ENCODE results near the gene UBA6.
"Not testable (repeated sequence)": the region's sequence is repeated elsewhere in the genome, so short reads cannot be mapped to it uniquely, and the experiment has no call there.

Gene UBA6

DNA sequence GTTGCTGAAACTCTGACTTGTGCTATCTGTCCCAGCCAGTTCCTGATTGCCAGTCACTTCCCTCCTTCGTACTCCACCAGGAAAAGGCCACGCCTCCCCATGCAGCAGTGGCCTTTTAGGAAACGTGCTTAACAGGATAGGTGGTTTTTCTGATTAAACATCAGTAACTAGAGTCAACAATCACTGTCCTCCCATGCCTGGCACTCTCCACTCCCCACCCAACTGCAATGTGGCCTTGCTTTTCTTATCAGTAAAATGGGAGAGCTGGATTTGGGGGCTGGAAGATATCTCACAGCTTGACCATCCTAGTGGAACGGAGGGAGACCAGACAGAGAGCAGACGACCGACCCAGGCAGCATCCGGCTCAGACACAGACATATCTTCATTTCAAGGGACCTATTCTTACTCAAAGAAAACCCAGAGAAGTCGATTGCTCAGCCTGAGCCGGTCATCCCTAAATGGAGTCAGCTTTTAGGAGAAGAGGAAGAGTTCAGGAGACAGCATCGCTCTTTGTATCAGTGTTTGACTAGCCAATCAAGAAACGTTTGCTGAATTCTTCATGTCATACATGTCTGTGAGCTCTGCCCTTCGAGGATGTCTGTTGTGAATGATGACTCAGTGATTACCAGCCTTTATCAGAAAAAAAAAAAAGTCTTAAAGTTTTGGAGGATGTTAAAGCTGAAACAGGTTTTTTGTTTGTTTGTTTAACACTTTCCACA lies 12.7 kb upstream of the UBA6 start:
- no peak for DNase-seq (ENCODE audit: low spot score)

GRCh38 chr4:67712650-67713528 lies 11.9 kb upstream of the UBA6 start:
- DNase-seq (ENCODE audit: low spot score), result no peak

DNA sequence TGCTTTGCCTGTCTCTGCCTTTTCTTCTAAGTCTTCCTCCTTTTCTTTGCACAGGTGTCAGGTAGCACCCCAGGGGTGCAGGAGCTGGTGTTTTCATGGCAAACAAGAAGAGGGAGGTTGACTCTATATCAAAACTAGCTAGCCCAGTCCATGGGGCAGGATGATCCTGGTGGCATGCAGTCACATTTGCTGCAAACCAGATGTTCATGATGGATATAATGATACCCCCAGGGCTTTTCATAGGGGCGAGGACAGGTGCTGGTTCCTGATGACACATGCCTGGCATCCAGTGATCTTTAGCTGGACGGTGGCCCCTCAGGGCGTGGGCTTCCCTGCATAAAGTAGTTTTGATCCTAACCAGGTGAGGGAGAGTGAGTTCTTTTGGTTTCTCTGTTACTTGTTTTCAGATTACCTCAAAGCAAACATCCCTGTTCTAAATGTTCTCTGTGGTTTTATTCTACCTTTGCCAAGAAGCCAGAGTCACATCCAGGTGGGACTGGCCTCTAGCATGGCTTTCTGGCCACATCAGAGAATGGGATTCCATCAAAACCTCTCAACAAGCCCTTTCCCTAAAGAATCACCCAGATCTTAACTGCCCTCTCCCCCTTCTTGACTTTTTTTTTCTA lies 11.2 kb upstream of the UBA6 start:
- DNase-seq (ENCODE audit: low spot score), result no peak

DNA sequence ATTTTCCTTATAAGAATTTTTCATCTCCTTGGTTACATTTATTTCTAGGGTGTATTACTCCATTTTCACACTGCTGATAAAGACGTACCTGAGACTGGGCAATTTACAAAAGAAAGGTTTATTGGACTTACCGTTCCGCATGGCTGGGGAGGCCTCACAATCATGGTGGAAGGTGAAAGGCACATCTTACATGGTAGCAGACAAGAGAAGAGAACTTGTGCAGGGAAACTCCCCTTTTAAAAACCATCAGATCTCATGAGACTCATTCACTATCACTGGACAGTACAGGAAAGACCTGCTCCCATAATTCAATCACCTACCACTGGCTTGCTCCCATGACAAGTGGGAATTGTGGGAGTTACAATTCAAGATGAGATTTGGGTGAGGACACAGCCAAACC lies 5.7 kb upstream of the UBA6 start:
- not testable (repeated sequence) for DNase-seq (ENCODE audit: low spot score)

GRCh38 chr4:67704843-67705242 lies 3.9 kb upstream of the UBA6 start:
- no peak for DNase-seq (ENCODE audit: low spot score)

DNA sequence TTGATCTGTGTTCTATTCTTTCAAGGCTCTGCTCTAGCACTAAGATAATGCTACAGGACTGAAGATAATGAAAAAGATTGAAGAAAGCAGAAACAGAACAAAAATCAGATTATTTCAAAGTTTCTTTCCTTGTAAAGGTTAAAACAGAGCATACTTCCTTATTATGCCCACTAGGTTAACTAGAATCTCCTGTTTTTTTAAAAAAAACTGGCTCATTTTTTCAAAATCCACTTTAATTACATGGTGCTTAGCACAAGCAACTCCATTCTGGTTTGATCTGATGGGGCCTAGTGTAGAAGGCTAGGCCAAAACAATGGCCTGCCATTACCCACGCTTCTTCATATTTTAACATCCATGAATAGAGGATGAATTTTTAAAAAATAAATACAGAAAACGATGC lies 1.2 kb upstream of the UBA6 start:
- no peak for DNase-seq (ENCODE audit: low spot score)

DNA sequence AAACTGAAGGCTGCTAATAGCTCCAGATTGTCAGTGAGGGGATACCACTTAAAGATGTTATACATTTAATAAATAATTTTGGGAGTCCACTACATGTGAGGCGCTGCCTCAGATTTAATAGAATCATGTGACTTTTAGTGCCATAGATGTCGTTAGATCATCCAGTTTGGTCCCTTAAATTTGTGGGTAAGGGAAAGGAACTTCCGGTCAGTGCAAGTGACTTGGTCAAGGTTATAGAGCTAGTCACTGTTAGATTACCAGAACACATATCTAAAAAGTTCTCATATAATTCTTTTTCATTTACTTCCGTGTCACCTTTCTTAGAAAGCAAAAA lies 529 bp upstream of the UBA6 start:
- DNase-seq (ENCODE audit: low spot score), result no peak

DNA sequence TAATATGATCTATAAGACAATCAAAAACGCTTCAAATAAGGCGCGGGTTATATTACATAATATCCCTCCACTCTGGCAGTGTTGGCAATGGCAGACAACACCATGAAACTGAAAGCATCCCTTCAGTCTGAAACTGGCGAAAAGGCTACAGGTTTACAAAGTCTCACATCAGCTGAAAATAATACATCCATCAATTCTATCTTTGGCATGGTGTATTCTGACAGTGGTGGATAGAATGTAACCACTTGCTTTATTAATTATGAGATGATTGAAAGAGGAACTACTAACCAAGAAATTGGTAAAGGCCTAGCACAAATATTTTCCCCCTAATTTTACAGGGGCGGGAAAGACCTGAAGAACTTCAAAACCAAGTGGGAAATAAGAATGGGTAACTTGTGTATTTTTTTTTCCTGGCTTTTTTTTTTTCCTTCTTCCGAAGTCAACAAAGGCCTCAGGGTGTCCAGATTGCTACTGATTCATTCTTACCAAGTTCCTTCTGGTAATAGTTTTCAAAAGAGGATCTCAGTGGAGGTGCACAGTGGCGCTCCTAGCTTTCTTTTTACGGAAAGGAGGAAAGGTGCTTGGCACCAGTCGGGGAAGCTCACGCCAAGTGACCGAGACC lies 728 bp downstream of the UBA6 start:
- peak; percentile 15 for DNase-seq (ENCODE audit: low spot score)

GRCh38 chr4:67699603-67700002 lies 1.4 kb downstream of the UBA6 start:
- DNase-seq (ENCODE audit: low spot score), result no peak

GRCh38 chr4:67697860-67698687 lies 2.9 kb downstream of the UBA6 start:
- DNase-seq (ENCODE audit: low spot score), result peak; percentile 18

GRCh38 chr4:67696061-67696460 lies 4.9 kb downstream of the UBA6 start:
- no peak for DNase-seq (ENCODE audit: low spot score)

DNA sequence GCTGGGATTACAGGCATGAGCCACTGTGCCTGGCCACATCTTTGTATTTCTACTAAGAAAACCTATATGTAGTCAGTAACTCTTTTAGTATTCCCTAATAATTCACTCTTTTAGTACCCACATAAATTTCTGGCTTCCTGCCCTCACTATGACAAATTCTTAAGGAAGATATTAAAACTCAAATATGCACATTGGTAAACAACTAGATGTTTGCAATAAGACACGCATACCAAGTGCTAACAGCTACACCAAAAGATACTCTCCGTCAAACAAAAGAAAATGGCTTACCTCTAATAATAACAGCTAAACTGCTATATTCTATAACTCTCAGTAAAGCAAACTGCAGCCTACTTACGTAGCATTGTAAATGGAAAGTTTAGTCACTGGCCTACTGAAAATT lies 6.3 kb downstream of the UBA6 start:
- DNase-seq (ENCODE audit: low spot score), result no peak

DNA sequence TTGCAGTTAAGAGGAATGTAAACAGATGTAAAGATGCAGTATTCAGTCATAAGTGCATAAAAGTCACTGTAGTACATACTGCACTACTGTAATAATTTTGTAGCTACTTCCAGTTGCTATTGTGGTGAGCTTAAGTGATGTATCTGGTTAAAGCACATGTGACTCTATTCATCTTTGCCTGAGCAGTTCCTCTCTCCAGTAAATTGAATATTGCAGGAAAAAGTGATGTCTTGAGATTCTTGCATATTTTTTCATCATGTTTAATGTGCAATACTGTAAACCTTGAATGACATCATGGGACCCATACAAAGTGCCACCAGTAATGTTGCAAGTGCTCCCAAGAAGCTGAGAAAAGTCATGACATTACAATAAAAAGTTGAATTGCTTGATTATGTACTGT lies 9.6 kb downstream of the UBA6 start:
- no peak for DNase-seq (ENCODE audit: low spot score)

DNA sequence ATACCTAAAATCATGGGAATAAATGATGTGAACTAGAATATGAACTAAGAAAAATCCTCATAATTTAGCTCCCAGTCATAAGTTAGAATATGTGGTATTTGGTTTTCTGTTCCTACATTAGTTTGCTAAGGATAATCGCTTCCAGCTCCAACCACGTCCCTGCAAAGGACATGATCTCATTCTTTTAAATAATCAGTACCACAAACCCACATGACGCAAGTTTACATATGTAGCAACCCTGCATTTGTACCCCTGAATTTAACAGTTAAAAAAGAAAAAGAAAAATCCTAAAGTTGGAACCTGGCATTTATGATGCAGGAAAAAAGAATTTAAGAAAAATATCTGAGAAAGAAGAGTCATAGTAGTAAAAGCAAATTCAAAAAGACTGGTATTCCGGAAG lies 13.3 kb downstream of the UBA6 start:
- no peak for DNase-seq (ENCODE audit: low spot score)

DNA sequence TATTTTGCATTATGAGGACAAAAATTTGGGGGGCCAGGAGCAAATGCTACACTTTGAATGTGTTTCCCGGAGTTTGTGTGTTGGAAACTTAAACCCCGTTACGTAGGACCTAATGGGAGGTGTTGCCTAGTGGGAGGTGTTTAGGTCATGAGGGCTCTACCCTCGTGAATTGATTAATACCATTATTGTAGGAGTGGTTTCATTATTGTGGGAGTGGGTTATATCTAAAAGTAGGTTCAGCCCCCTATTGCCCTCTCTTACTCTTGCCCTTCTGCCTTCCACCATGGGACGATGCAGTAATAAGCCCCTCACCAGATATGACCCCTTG lies 15.5 kb downstream of the UBA6 start:
- DNase-seq (ENCODE audit: low spot score), result no peak

DNA sequence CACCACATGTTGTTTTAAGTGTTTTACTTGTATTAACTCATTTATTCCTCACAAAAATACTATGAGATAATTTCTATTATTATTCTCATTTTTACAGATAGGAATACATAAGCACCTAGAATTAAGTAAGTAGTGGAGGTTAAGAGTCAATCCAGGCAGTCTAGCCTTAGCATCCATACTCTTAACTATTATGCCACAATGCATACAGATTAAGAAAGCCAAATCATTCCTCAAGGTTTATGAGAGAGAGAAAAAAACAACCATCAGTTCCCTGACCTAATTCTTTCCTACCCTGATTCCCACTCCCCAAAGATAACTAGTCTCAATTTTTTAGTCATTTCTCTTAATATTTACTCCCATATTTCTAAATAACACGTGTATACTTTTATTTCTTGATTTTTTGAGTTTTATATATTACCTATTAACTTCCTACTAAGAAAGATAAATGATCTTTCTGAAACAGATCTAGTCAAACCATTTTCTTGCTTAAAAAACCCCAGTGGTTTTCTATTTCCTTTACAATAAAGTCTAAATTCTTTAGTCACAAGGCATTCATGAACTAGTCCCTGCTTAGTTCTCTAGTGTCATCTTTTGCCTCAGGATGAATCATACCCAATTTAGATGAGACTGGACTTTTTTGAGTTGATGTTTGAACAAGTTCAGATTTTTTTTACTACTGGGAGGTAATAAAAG lies 16.0 kb downstream of the UBA6 start:
- DNase-seq (ENCODE audit: low spot score), result no peak

DNA sequence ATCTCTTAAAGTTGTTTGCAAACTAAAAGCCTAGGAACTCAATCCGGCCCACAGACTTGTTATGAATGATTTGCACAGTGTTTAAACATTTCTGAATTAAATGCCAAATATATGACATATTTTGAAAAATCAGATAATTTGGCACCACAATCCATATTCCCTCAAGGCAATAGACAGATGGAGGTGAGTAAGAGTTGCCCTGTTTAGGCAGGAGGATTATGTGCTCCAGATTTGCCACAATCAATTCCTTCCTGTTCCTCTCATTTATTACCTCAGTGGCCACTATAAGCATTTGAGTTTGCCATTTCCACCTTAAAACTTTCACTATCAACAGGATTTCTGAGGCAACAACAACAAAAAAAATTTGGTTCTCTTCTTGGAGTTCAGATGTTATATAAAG lies 18.7 kb downstream of the UBA6 start:
- no peak for DNase-seq (ENCODE audit: low spot score)

- DNase-seq (ENCODE audit: low spot score), result no peak
These were observed 20.3 kb downstream of the UBA6 start for GRCh38 chr4:67680581-67681222.

DNA sequence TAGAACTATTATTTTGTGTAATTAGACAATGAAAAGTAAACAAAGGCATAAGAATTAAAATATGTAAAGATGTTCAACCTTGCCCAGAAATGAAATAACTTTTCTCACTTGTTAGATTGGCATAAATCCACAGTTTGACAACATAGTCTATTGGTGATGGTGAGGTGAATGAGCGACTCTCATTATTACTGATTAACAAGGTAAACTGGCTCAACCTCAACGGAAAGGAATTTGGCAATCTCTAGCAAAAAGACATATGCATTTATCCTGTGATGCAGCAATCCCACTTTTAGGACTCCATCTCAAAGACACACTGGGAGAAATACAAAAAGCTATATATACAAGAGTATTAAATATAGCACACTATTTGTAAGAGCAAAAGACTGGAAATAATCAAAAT lies 22.3 kb downstream of the UBA6 start:
- DNase-seq (ENCODE audit: low spot score), result no peak

DNA sequence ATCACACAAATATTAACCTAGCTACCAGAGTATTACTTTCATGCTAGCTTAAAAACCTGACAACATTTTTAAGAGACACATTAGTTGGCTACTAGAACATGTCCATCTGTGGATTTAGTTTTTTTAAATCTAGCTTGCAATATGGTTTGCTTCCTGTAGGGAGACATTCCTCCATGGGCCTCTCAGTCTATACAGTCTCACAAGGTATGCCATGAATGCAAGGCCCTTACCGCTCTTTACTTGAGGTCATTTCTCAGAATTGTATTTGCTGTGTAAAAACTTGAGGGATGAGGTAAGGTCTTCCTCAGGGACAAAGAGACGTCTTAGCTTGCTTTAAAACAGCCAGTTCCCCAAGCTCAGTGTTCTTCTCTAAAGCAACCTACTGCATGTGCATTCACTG lies 26.9 kb downstream of the UBA6 start:
- no peak for DNase-seq (ENCODE audit: low spot score)

DNA sequence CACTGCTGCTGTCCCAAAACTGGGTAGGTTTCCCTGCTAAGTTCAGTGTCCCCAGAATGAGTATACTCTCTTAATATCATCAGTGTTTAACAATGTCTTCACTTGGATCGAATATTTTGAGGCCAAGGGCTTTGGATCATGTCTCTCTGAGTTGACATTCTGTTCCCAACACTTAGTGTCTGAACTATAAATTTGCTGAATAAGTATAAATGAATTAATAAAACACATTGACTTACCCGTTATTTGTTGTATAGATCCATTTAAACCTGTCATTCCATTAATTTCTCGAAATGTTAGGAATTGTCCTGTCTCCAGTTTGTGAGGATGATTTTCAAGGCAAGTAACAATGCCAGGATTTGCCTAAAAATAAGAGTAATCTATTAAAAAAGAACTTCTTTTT lies 32.6 kb downstream of the UBA6 start:
- DNase-seq (ENCODE audit: low spot score), result no peak
